LNCAP (cell line): ENCODE results near the gene LIF.

Experiments used
- CTCF ChIP-seq: fragments of 450-650 bp; IDR thresholded peaks from 2 replicates; pipeline ENCODE4 v1.5.1; 2017; ENCODE audit warnings: mild to moderate bottlenecking

LIF gene

GRCh38 chr22:30217698-30218560 is 28.6 kb downstream of the LIF start:
- TF ChIP-seq CTCF = no peak

- TF ChIP-seq CTCF = no peak
Measured at GRCh38 chr22:30216710-30217109, 29.8 kb downstream of the LIF start.

GRCh38 chr22:30214703-30215407 is 31.7 kb downstream of the LIF start:
- TF ChIP-seq CTCF = no peak

- no peak for TF ChIP-seq CTCF
Measured at GRCh38 chr22:30212996-30213441, 33.5 kb downstream of the LIF start.

GRCh38 chr22:30212363-30212995 is 34.1 kb downstream of the LIF start:
- no peak for TF ChIP-seq CTCF

- no peak for TF ChIP-seq CTCF
Measured at GRCh38 chr22:30211124-30211820, 35.3 kb downstream of the LIF start.
